Endothelial cell of umbilical vein (primary cell): ENCODE data around the gene TSPAN4. TPM values are rescaled to one million over a fixed set of nuclear protein-coding genes. Genes with fewer than 3 reads are reported as not detected.

Source experiments
- BruUV-seq: library from RNA; stranded (reverse); fragments of 400-500 nt; replicated peaks from 2 replicates; lab custom pipeline; 2021; lab: Mats Ljungman, UMichigan
- CTCF ChIA-PET: fragments of 300-600, 350-600 bp; sonication (Branson Sonifier 250); formaldehyde crosslinking; loops from one replicate; lab custom pipeline; 2021; ENCODE audit warnings: antibody characterized with exemption, inconsistent platforms; lab: Charles Lee
- POLR2A ChIA-PET: fragments of 300-600, 350-600 bp; sonication (Branson Sonifier 250); formaldehyde crosslinking; loops from one replicate; lab custom pipeline; 2021; ENCODE audit warnings: antibody characterized with exemption, inconsistent platforms; lab: Charles Lee
- DNase-seq: peaks from one replicate; pipeline ENCODE4 v3.0.0-alpha.2; 2011; ENCODE audit warnings: low read depth, low spot score
- FAIRE-seq: peaks from 2 replicates; lab custom pipeline; 2011; peaks lifted over from hg19 to GRCh38; lab: Jason Lieb, UNC
- H2AFZ ChIP-seq: 2 replicates; pipeline ENCODE4 v1.6.0; 2012; ENCODE audit warnings: low read depth, low read length, control low read depth, inconsistent platforms
- H3K27ac ChIP-seq: 2 replicates; pipeline ENCODE4 v1.5.1; 2011; ENCODE audit warnings: low read depth, mild to moderate bottlenecking, control low read depth, low read length, moderate library complexity; ENCODE audit not compliant: insufficient read depth
- H3K27me3 ChIP-seq, 2 experiments: 2 replicates each; pipeline versions ENCODE4 v1.6.0 to v1.6.1; 2011; ENCODE audit warnings: low read length in 2 of 2, mixed read lengths in 1 of 2; ENCODE audit not compliant: control insufficient read depth in 2 of 2, insufficient read depth in 2 of 2
- H3K36me3 ChIP-seq, 2 experiments: 2 replicates in 1 of 2; 3 replicates in 1 of 2; pipeline ENCODE4 v1.5.1; 2011; ENCODE audit warnings: low read length in 2 of 2, mild to moderate bottlenecking in 1 of 2, moderate library complexity in 1 of 2; ENCODE audit not compliant: control insufficient read depth in 2 of 2, insufficient read depth in 2 of 2; ENCODE audit errors: extremely low read depth in 1 of 2
- H3K4me1 ChIP-seq: 3 replicates; pipeline ENCODE4 v1.5.1; 2011; ENCODE audit warnings: mild to moderate bottlenecking, low read length; ENCODE audit not compliant: control insufficient read depth, insufficient read depth; ENCODE audit errors: extremely low read depth
- H3K4me2 ChIP-seq: 2 replicates; pipeline ENCODE4 v1.6.1; 2011; ENCODE audit warnings: low read length, control low read depth, mixed read lengths; ENCODE audit not compliant: insufficient read depth
- H3K4me3 ChIP-seq, 3 experiments: fragments of 200-600 bp in 1 of 3; sonication (generic), shearing (Covaris generic) in 1 of 3; replicated peaks in 1 of 3; 2 replicates each; pipeline ENCODE4 v1.5.1; 2011 to 2016; ENCODE audit warnings: control low read depth in 3 of 3, low read length in 3 of 3, mild to moderate bottlenecking in 2 of 3, inconsistent platforms in 1 of 3, low read depth in 1 of 3, moderate library complexity in 1 of 3; ENCODE audit not compliant: insufficient read depth in 1 of 3
- H3K79me2 ChIP-seq: 2 replicates; pipeline ENCODE4 v1.6.0; 2012; ENCODE audit warnings: low read length, inconsistent platforms; ENCODE audit not compliant: control insufficient read depth, insufficient read depth
- H3K9ac ChIP-seq: replicated peaks from 2 replicates; pipeline ENCODE3; 2011; ENCODE audit warnings: low read length, control low read depth; ENCODE audit not compliant: insufficient read depth; ENCODE audit errors: extremely low read depth
- H3K9me1 ChIP-seq: replicated peaks from 3 replicates; pipeline ENCODE4 v1.6.0; 2011; ENCODE audit warnings: mild to moderate bottlenecking, low read length; ENCODE audit not compliant: control insufficient read depth, insufficient read depth; ENCODE audit errors: extremely low read depth
- H3K9me3 ChIP-seq: replicated peaks from 2 replicates; pipeline ENCODE4 v1.5.1; 2012; ENCODE audit warnings: low read length, inconsistent platforms; ENCODE audit not compliant: control insufficient read depth, insufficient read depth
- H4K20me1 ChIP-seq: replicated peaks from 2 replicates; pipeline ENCODE3; 2011; ENCODE audit warnings: mild to moderate bottlenecking, low read length; ENCODE audit not compliant: control insufficient read depth, insufficient read depth; ENCODE audit errors: extremely low read depth
- EZH2 ChIP-seq: IDR thresholded peaks from 2 replicates; pipeline ENCODE4 v1.6.1; 2012; ENCODE audit warnings: borderline replicate concordance, low read depth, mild to moderate bottlenecking, moderate library complexity, low read length, inconsistent platforms; ENCODE audit not compliant: severe bottlenecking
- FOS ChIP-seq: IDR thresholded peaks from 2 replicates; pipeline ENCODE4 v1.6.1; 2011; ENCODE audit warnings: mild to moderate bottlenecking, low read length, moderate library complexity, borderline replicate concordance; ENCODE audit not compliant: insufficient read depth
- GATA2 ChIP-seq: IDR thresholded peaks from 2 replicates; pipeline ENCODE4 v1.7.0; 2011; ENCODE audit warnings: low read depth, mild to moderate bottlenecking, moderate library complexity, mixed read lengths, low read length; ENCODE audit not compliant: insufficient read length, insufficient read depth
- JUN ChIP-seq: IDR thresholded peaks from 2 replicates; pipeline ENCODE4 v1.6.1; 2011; ENCODE audit warnings: borderline replicate concordance, low read depth; ENCODE audit not compliant: insufficient read length, insufficient read depth
- MYC ChIP-seq: IDR thresholded peaks from one replicate; pipeline ENCODE4 v1.6.1; 2011; ENCODE audit warnings: mild to moderate bottlenecking, low read depth, low read length
- POLR2A ChIP-seq: IDR thresholded peaks from 2 replicates; pipeline ENCODE4 v1.6.1; 2012; ENCODE audit warnings: low read depth, mild to moderate bottlenecking, control low read depth, low read length
- POLR2AphosphoS5 ChIP-seq: IDR thresholded peaks from 2 replicates; pipeline ENCODE4 v1.6.1; 2012; ENCODE audit warnings: low read depth, mild to moderate bottlenecking, control low read depth, low read length, moderate library complexity; ENCODE audit not compliant: insufficient read depth
- dilution Hi-C: fragments of 300-500 bp; cut with MboI; formaldehyde crosslinking; loops from one replicate; pipeline ENCODE4 v1.15.0; 2019; ENCODE audit warnings: low sequenced_read_pairs; ENCODE audit not compliant: extremely low pct_ligation_motif_present
- intact Hi-C: fragments of 100-400 bp; cut with micrococcal nuclease; formaldehyde crosslinking; loops from one replicate; pipeline ENCODE4 v1.10.0; 2022
- polyA plus RNA-seq, 4 experiments: library from polyadenylated mRNA; depleted of rRNA in 3 of 4; stranded (reverse) in 3 of 4; unstranded in 1 of 4; fragments of >200 nt; gene quantifications; 2 replicates each; pipeline versions ENCODE4 v1.2.1 to v1.2.3, GENCODE V29; 2011 to 2012; ENCODE audit warnings: missing spikeins in 1 of 4
- total RNA-seq: library from RNA; stranded (reverse); gene quantifications from 2 replicates; pipeline ENCODE4 v1.2.3, GENCODE V29; 2021
- TF ChIP-seq, protein P1 (sequence below): IDR thresholded peaks from 2 replicates; pipeline ENCODE4 v1.6.1; 2011; ENCODE audit not compliant: insufficient read depth, insufficient read length
- TF ChIP-seq, protein P2 (sequence below), 2 donors: IDR thresholded peaks; 1 replicate in 1 of 2; 2 replicates in 1 of 2; pipeline ENCODE4 v1.5.1; 2011; ENCODE audit warnings: low read length in 2 of 2, mild to moderate bottlenecking in 2 of 2, moderate library complexity in 2 of 2, control low read depth in 1 of 2, inconsistent platforms in 1 of 2, low read depth in 1 of 2; ENCODE audit not compliant: insufficient read depth in 1 of 2; ENCODE audit errors: extremely low read depth in 1 of 2

TSPAN4 gene
- total and polyA plus RNA-seq, 2 donors (not counting 3 experiments of a cell fraction or from before 2014, with no cell fraction given) = 114 to 199 TPM

DNA sequence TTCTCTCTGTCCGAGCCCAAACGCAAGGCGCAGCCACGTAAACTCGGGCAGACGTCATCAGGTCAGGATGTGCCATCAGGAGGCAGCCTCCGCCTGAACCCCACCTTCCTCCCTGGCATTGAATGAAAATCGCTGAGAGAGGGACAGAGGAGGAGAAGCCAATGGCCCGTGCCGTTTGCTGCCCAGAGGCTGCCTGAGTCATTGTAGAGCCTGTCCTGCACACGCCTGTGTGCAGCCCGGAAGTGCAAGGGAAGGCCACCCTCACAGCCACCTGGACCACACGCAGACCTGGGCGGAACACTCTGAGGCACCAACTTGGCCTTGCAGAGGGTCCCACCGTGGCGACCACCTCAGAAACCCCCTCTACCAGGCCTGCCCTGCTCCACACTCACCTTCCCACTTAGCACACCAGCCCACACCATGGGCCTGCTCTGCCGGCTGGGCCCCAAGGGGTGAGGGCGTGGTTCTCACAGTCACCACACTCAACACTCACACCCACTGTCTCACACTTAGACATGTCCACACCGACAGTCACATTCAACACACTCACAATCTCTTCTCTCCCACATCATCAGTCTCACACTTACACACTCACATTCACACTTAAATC is 58.9 kb downstream of the TSPAN4 start:
- Histone ChIP-seq H4K20me1 (no peaks in the 10 kb centered on the region), H2AFZ (no peak overlapping the region), H3K27ac (no peak overlapping the region), H3K9me3 (no peaks in the 10 kb centered on the region), H3K4me1 (no peaks in the 10 kb centered on the region), H3K4me3 (no peak overlapping the region), H3K4me2 (no peak overlapping the region), H3K9ac (no peak overlapping the region), H3K36me3 (peaks cover 12 to 41% of the 10 kb centered on the region in 2 experiments), H3K27me3 (no peaks in the 10 kb centered on the region), H3K9me1 (no peaks in the 10 kb centered on the region), H3K79me2 (no peaks in the 10 kb centered on the region)
- intact Hi-C loops (no loop called here), dilution Hi-C loops (no loop called here)
- no peak for DNase-seq
- no peak for FAIRE-seq
- no TSS peak for BruUV-seq
- ChIA-PET CTCF (no interaction called here), POLR2A (no interaction called here)
- TF ChIP-seq GATA2 = no peak
- TF ChIP-seq, protein P1, sequence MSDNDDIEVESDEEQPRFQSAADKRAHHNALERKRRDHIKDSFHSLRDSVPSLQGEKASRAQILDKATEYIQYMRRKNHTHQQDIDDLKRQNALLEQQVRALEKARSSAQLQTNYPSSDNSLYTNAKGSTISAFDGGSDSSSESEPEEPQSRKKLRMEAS = no peak
- TF ChIP-seq MYC = no peak
- TF ChIP-seq, protein P2, sequence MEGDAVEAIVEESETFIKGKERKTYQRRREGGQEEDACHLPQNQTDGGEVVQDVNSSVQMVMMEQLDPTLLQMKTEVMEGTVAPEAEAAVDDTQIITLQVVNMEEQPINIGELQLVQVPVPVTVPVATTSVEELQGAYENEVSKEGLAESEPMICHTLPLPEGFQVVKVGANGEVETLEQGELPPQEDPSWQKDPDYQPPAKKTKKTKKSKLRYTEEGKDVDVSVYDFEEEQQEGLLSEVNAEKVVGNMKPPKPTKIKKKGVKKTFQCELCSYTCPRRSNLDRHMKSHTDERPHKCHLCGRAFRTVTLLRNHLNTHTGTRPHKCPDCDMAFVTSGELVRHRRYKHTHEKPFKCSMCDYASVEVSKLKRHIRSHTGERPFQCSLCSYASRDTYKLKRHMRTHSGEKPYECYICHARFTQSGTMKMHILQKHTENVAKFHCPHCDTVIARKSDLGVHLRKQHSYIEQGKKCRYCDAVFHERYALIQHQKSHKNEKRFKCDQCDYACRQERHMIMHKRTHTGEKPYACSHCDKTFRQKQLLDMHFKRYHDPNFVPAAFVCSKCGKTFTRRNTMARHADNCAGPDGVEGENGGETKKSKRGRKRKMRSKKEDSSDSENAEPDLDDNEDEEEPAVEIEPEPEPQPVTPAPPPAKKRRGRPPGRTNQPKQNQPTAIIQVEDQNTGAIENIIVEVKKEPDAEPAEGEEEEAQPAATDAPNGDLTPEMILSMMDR (IDR thresholded peaks at IDR 0.05; ENCODE audit: extremely low read depth in 1 of 2, insufficient read depth in 1 of 2, low read depth in 1 of 2, low read length in 2 of 2) = no peak
- TF ChIP-seq EZH2 = no peak
- no peak for TF ChIP-seq FOS
- no peak for TF ChIP-seq JUN
- TF ChIP-seq POLR2AphosphoS5 = no peak
- TF ChIP-seq POLR2A = no peak
